Brain microvascular endothelial cell (primary cell): ENCODE results near the gene IFI6.

Experiments
- DNase-seq: peaks from one replicate; pipeline ENCODE4 v3.0.0-alpha.2; 2020
- H3K27ac ChIP-seq: fragments of 250-450 bp; sonication (Bioruptor Pico); 2 replicates; pipeline ENCODE4 v1.5.1; 2020; ENCODE audit warnings: mild to moderate bottlenecking, moderate library complexity
- H3K27me3 ChIP-seq: fragments of 250-450 bp; sonication (Bioruptor Pico); replicated peaks from 2 replicates; pipeline ENCODE4 v1.5.1; 2020; ENCODE audit warnings: mild to moderate bottlenecking
- H3K36me3 ChIP-seq: fragments of 250-450 bp; sonication (Bioruptor Pico); replicated peaks from 2 replicates; pipeline ENCODE4 v1.5.1; 2020; ENCODE audit warnings: mild to moderate bottlenecking
- H3K4me3 ChIP-seq: 2 replicates; pipeline ENCODE4 v1.5.1; 2011; ENCODE audit warnings: low read depth, mild to moderate bottlenecking, control low read depth, low read length, moderate library complexity
- CTCF ChIP-seq: IDR thresholded peaks from 2 replicates; pipeline ENCODE4 v1.5.1; 2011; ENCODE audit warnings: low read depth, mild to moderate bottlenecking, moderate library complexity, low read length, control low read depth, inconsistent platforms; ENCODE audit errors: missing control alignments
- in situ Hi-C: cut with HindIII; loops from 2 replicates; pipeline ENCODE4 v1.10.0; 2017; ENCODE audit warnings: low sequenced_read_pairs, low pct_ligation_motif_present

The IFI6 gene

DNA sequence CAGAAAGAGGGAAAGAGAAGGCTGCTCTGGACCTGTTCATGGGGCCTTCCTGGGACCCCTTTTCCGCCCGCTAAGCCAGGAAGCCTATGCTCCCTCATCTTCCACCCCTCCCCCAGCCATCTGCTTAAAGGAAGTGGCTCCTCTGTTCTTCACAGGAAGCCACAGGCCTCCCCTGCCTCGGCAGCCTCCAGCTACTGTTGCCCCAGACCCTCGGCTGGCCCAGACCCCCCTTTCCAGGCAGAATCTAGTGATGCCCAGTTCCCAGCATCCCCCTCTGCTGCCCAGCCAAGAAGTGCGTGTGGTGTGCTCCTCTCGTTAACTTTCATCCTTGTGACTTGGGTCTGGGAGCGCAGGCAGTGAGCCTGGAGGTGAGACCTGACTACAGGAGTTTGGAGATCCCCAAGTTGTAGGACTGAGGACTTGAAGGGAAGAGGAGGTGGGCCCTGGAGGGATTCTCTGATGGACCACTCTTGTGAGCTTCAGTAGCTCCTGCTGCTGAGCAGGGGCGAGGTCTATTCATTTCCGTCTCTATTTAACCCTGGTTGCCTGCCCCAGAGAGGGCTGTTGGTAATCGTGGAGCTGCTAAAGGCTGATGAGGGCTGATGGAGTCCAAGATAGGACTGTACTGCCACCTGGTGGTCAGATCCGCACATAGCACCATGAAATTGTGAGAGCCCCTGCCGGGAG lies 9.1 kb downstream of the IFI6 start:
- Histone ChIP-seq H3K27me3 (no peaks in the 10 kb centered on the region), H3K27ac (no peak overlapping the region), H3K36me3 (no peaks in the 10 kb centered on the region), H3K4me3 (no peak overlapping the region)
- in situ Hi-C loops: no loop called here
- peak; percentile 75 for DNase-seq
- TF ChIP-seq CTCF: peak; percentile 86

DNA sequence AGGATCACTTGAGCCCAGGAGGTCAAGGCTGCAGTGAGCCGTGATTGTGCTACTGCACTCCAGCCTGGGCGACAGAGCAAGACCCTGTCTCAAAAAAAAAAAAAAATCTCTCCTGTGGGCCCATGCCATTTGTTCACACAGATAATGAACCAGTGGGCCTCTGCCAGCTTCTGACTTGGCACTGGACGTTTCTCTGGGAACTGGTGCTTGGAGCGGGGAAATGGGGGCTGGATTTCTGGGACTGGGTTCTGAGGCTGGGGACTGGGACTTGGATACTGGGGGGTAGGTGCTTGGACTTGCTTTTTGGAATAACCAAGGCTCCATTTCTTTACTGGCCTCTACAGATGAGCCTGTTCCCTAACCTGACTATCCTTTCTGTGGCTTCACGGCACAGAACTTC lies 9.7 kb downstream of the IFI6 start:
- TF ChIP-seq CTCF: no peak
- no peak for DNase-seq
- H3K36me3 ChIP-seq: no peaks in the 10 kb centered on the region
- H3K4me3 ChIP-seq: no peak overlapping the region
- no peak overlapping the region for H3K27ac ChIP-seq
- no peaks in the 10 kb centered on the region for H3K27me3 ChIP-seq
- in situ Hi-C loops: no loop called here

- Histone ChIP-seq H3K27ac (no peak overlapping the region), H3K27me3 (no peaks in the 10 kb centered on the region), H3K4me3 (no peak overlapping the region), H3K36me3 (no peaks in the 10 kb centered on the region)
- DNase-seq: no peak
- in situ Hi-C loops: no loop called here
- no peak for TF ChIP-seq CTCF
Measured at GRCh38 chr1:27661412-27662075, 10.4 kb downstream of the IFI6 start.

- no peak for TF ChIP-seq CTCF
- in situ Hi-C loops: no loop called here
- Histone ChIP-seq H3K4me3 (peak overlapping the region; percentile 47), H3K36me3 (no peaks in the 10 kb centered on the region), H3K27ac (no peak overlapping the region), H3K27me3 (no peaks in the 10 kb centered on the region)
- DNase-seq: no peak
Measured at GRCh38 chr1:27660300-27660835, 11.6 kb downstream of the IFI6 start.

GRCh38 chr1:27659497-27660299 lies 12.3 kb downstream of the IFI6 start:
- no peaks in the 10 kb centered on the region for H3K36me3 ChIP-seq
- no peak for TF ChIP-seq CTCF
- no peaks in the 10 kb centered on the region for H3K27me3 ChIP-seq
- H3K27ac ChIP-seq: peak overlapping the region; percentile 2
- DNase-seq: peak; percentile 70
- in situ Hi-C loops: no loop called here
- peak overlapping the region; percentile 47 for H3K4me3 ChIP-seq
